Gastroesophageal sphincter (tissue), 4 donors: ENCODE measurements around the gene ICOS. TPM values are rescaled to one million over a fixed set of nuclear protein-coding genes. Genes with fewer than 3 reads are reported as not detected.
"Not testable (repeated sequence)": the region's sequence is repeated elsewhere in the genome, so short reads cannot be mapped to it uniquely, and the experiment has no call there.

Experiments
- ATAC-seq: fragments of 150-250 bp; one replicate; pipeline ENCODE4 v1.9.1; 2016; ENCODE audit warnings: mild to moderate bottlenecking, moderate library complexity
- H3K27ac ChIP-seq, 4 donors: fragments of 200-600 bp; sonication (generic) in 3 of 4; 1 replicate in 3 of 4; 2 replicates in 1 of 4; pipeline ENCODE4 v1.5.1; 2016 to 2019
- H3K27me3 ChIP-seq: fragments of 200-600 bp; sonication (generic); one replicate; pipeline ENCODE4 v1.5.1; 2019
- H3K36me3 ChIP-seq, 2 donors: fragments of 200-600 bp; sonication (generic); one replicate each; pipeline ENCODE4 v1.5.1; 2019; ENCODE audit warnings: control low read depth in 1 of 2
- H3K4me1 ChIP-seq, 3 donors: fragments of 200-600 bp; sonication (generic); 1 replicate in 2 of 3; 2 replicates in 1 of 3; pipeline ENCODE4 v1.5.1; 2016 to 2019; ENCODE audit warnings: control low read depth in 2 of 3
- H3K4me3 ChIP-seq, 2 donors: fragments of 200-600 bp; sonication (generic); one replicate each; pipeline ENCODE4 v1.5.1; 2019; ENCODE audit warnings: mild to moderate bottlenecking in 1 of 2, moderate library complexity in 1 of 2
- H3K9me3 ChIP-seq, 3 donors: fragments of 200-600 bp; sonication (generic); one replicate each; pipeline ENCODE4 v1.5.1; 2017 to 2019; ENCODE audit warnings: control low read depth in 2 of 3
- CTCF ChIP-seq, 4 experiments: fragments of 200-600 bp in 2 of 4; fragments of 450-650 bp in 2 of 4; sonication (generic) in 1 of 4; IDR thresholded peaks; one replicate each; pipeline ENCODE4 v1.5.1; 2017 to 2019; ENCODE audit warnings: antibody characterized with exemption in 4 of 4, mild to moderate bottlenecking in 2 of 4, moderate library complexity in 2 of 4
- EP300 ChIP-seq: sonication (generic); formaldehyde crosslinking; IDR thresholded peaks from one replicate; pipeline ENCODE4 v1.6.1; 2017; ENCODE audit warnings: antibody characterized with exemption, mild to moderate bottlenecking
- POLR2A ChIP-seq, 2 donors: fragments of 450-650 bp; IDR thresholded peaks; one replicate each; pipeline ENCODE4 v1.6.1; 2017; ENCODE audit warnings: antibody characterized with exemption in 2 of 2, mild to moderate bottlenecking in 2 of 2, moderate library complexity in 1 of 2
- POLR2AphosphoS5 ChIP-seq: sonication (generic); formaldehyde crosslinking; IDR thresholded peaks from one replicate; pipeline ENCODE4 v1.6.1; 2017; ENCODE audit warnings: antibody characterized with exemption
- WGBS, 2 donors: methylation state at CpG; one replicate each; pipeline ENCODE4 v1.1.5; 2018; ENCODE audit warnings: low coverage in 1 of 2; 5-methylcytosine and 5-hydroxymethylcytosine counted together
- total RNA-seq, 4 donors: library from RNA; depleted of rRNA; stranded (reverse); fragments of >200 nt; gene quantifications; one replicate each; pipeline ENCODE4 v1.1.0, GENCODE V29; 2016

Gene ICOS
- total RNA-seq, 4 donors from 2014 or later: 0.13 to 0.32 TPM; not detected in 2

GRCh38 chr2:203935568-203935967 is 995 bp upstream of the ICOS start:
- Histone ChIP-seq H3K4me1 (no peaks in the 10 kb centered on the region), H3K4me3 (no peak overlapping the region), H3K9me3 (no peaks in the 10 kb centered on the region), H3K27me3 (no peaks in the 10 kb centered on the region), H3K36me3 (no peaks in the 10 kb centered on the region), H3K27ac (no peak overlapping the region)
- 100% methylated on average over 3 of the region's 4 CpGs; no CpG with 5 or more reads in 1 of the 2 donors for WGBS, 2 donors
- no peak for ATAC-seq
- TF ChIP-seq POLR2A (IDR thresholded peaks at IDR 0.05) (no peak), CTCF (IDR thresholded peaks at IDR 0.05) (no peak), POLR2AphosphoS5 (no peak), EP300 (no peak)

- Histone ChIP-seq H3K36me3 (no peaks in the 10 kb centered on the region), H3K9me3 (no peaks in the 10 kb centered on the region), H3K4me3 (no peak overlapping the region), H3K27me3 (no peaks in the 10 kb centered on the region), H3K4me1 (no peaks in the 10 kb centered on the region), H3K27ac (no peak overlapping the region)
- no peak for ATAC-seq
- TF ChIP-seq POLR2A (IDR thresholded peaks at IDR 0.05): no peak
- TF ChIP-seq CTCF (IDR thresholded peaks at IDR 0.05): no peak
- TF ChIP-seq EP300: no peak
- no peak for TF ChIP-seq POLR2AphosphoS5
- 100% methylated on average over 1 of the region's 1 CpG for WGBS, 2 donors
Measured at GRCh38 chr2:203936949-203937348, 386 bp downstream of the ICOS start.

- Histone ChIP-seq H3K27ac (no peak overlapping the region), H3K27me3 (no peaks in the 10 kb centered on the region), H3K4me1 (no peaks in the 10 kb centered on the region), H3K4me3 (no peak overlapping the region), H3K36me3 (no peaks in the 10 kb centered on the region), H3K9me3 (no peaks in the 10 kb centered on the region)
- WGBS, 2 donors: 95% methylated on average over 1 of the region's 1 CpG; no CpG with 5 or more reads in 1 of the 2 donors
- TF ChIP-seq CTCF (IDR thresholded peaks at IDR 0.05): no peak
- no peak for TF ChIP-seq POLR2AphosphoS5
- no peak for TF ChIP-seq POLR2A (IDR thresholded peaks at IDR 0.05)
- no peak for TF ChIP-seq EP300
- ATAC-seq: no peak
Measured at GRCh38 chr2:203937788-203938187, 1.2 kb downstream of the ICOS start.

GRCh38 chr2:203940039-203940438 is 3.5 kb downstream of the ICOS start:
- H3K9me3 ChIP-seq: no peaks in the 10 kb centered on the region
- H3K4me3 ChIP-seq: no peak overlapping the region
- 60 to 69% methylated on average over 2 to 4 of the region's 4 CpGs for WGBS, 2 donors
- H3K4me1 ChIP-seq: no peaks in the 10 kb centered on the region
- TF ChIP-seq EP300: no peak
- TF ChIP-seq POLR2AphosphoS5: no peak
- TF ChIP-seq POLR2A (IDR thresholded peaks at IDR 0.05): no peak
- no peak for TF ChIP-seq CTCF (IDR thresholded peaks at IDR 0.05)
- ATAC-seq: no peak
- H3K27me3 ChIP-seq: no peaks in the 10 kb centered on the region
- H3K27ac ChIP-seq: no peak overlapping the region
- no peaks in the 10 kb centered on the region for H3K36me3 ChIP-seq

- not testable (repeated sequence) for H3K4me1 ChIP-seq, ATAC-seq, H3K9me3 ChIP-seq, H3K4me3 ChIP-seq, H3K27me3 ChIP-seq, H3K27ac ChIP-seq, H3K36me3 ChIP-seq
- WGBS, 2 donors: 92 to 100% methylated on average over 5 of the region's 7 CpGs
Measured at GRCh38 chr2:203943493-203944382, 7.2 kb downstream of the ICOS start.
